MG63 (cell line): ENCODE measurements around the gene ZSCAN5A. TPM values are rescaled to one million over a fixed set of nuclear protein-coding genes. Genes with fewer than 3 reads are reported as not detected.
"Not testable (repeated sequence)": the region's sequence is repeated elsewhere in the genome, so short reads cannot be mapped to it uniquely, and the experiment has no call there.

Experiments
- DNase-seq: peaks from one replicate; pipeline ENCODE4 v3.0.0-alpha.2; 2020
- H3K27me3 ChIP-seq: fragments of 250-450 bp; sonication (Bioruptor Pico); 2 replicates; pipeline ENCODE4 v1.5.1; 2020; ENCODE audit warnings: mild to moderate bottlenecking, moderate library complexity
- H3K36me3 ChIP-seq: fragments of 250-450 bp; sonication (Bioruptor Pico); 2 replicates; pipeline ENCODE4 v1.5.1; 2020; ENCODE audit warnings: mild to moderate bottlenecking, moderate library complexity
- H3K4me3 ChIP-seq: fragments of 250-450 bp; sonication (Bioruptor Pico); 2 replicates; pipeline ENCODE4 v1.5.1; 2020; ENCODE audit warnings: mild to moderate bottlenecking, moderate library complexity
- H3K9me3 ChIP-seq: fragments of 250-450 bp; sonication (Bioruptor Pico); 2 replicates; pipeline ENCODE4 v1.5.1; 2020; ENCODE audit warnings: mild to moderate bottlenecking, moderate library complexity
- total RNA-seq: library from RNA; depleted of rRNA; stranded (reverse); fragments of >200 nt; shearing (Covaris generic); gene quantifications from 2 replicates; pipeline ENCODE4 v1.2.3, GENCODE V29; 2014; ENCODE audit warnings: low replicate concordance; rRNA removed

ZSCAN5A gene
- total RNA-seq, 1 experiment from 2014 or later: 5.7 TPM

GRCh38 chr19:56199687-56200086 is 115.0 kb downstream of the ZSCAN5A start:
- DNase-seq: no peak
- H3K4me3 ChIP-seq: no peak overlapping the region

DNA sequence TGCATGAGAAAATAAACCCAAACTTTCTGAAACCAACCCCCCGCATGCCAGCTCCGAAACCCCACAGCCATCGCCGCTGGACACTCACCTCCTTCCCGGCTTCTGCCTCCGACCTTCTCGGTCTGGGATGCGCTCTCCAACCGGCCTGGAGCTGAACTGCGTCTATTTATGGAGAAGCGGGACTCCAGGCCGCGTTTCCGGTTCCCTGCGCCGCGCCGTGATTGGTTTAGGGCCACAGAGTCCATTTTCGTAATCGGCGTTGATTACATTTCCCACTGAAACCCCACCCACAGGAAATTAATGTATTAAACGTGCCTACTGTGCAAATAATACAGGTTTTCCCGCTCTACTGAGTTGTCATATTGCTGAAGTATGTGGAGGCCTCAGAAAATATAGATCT is 117.0 kb downstream of the ZSCAN5A start, which contains the start of gene ZSCAN5B:
TSS of gene ZSCAN5B (minus strand) at position 138 of the 400 bp plus-strand sequence. CDS start 4,731 bp downstream, outside the sequence.
- not testable (repeated sequence) for H3K4me3 ChIP-seq, DNase-seq, H3K36me3 ChIP-seq, H3K9me3 ChIP-seq, H3K27me3 ChIP-seq

More at GRCh38 chr19:56199687-56200086, 115.0 kb downstream of the ZSCAN5A start:
- Histone ChIP-seq H3K27me3 (peaks cover 3% of the 10 kb centered on the region; the same call in 1 of the 2 replicates), H3K36me3 (no peaks in the 10 kb centered on the region), H3K9me3 (no peaks in the 10 kb centered on the region)

- Histone ChIP-seq H3K27me3 (no peaks in the 10 kb centered on the region), H3K9me3 (no peaks in the 10 kb centered on the region), H3K4me3 (no peak overlapping the region), H3K36me3 (no peaks in the 10 kb centered on the region)
- DNase-seq: no peak
Observed at GRCh38 chr19:56193981-56194640, 120.5 kb downstream of the ZSCAN5A start.

DNA sequence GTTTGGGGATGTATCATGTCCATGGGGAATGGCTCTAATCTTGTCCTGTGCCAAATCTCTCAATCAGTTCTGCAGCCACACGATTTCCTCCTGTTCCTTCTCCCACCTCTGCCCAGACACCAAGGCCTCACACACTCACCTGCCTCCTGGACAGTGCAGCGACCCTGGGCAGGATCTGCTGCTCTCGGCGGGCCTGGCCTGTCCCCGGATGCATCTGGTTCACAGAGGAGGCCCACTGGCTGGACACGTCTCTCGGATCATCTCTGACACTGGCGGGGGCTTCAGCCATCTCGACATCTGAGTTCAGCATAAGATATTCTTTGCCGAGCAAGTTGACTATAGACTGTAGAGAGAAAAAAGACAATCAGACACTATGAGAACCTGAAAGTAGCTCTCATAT is 122.9 kb downstream of the ZSCAN5A start:
- Histone ChIP-seq H3K27me3 (no peaks in the 10 kb centered on the region), H3K36me3 (no peaks in the 10 kb centered on the region), H3K9me3 (no peaks in the 10 kb centered on the region), H3K4me3 (no peak overlapping the region)
- DNase-seq: no peak

GRCh38 chr19:56191115-56191514 is 123.5 kb downstream of the ZSCAN5A start:
- Histone ChIP-seq H3K4me3 (no peak overlapping the region), H3K9me3 (no peaks in the 10 kb centered on the region), H3K27me3 (no peaks in the 10 kb centered on the region), H3K36me3 (no peaks in the 10 kb centered on the region)
- no peak for DNase-seq

DNA sequence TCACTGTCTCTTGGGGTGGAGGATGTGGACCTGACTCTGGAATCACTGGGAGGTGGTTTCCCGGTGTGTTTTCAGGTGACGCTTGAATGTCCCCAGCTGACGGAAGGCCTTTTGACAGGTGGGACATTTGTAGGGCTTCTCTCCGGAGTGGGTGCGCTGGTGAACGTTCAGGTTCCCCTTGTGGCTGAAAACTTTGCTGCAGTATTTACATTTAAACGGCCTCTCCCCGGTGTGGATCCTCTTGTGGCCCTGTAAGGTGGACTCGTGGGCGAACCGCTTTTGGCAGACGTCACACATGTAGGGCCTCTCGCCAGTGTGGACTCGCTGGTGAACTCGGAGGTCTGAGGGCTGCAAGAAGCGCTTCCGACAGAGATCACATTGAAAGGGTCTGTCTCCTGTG is 124.9 kb downstream of the ZSCAN5A start:
- H3K27me3 ChIP-seq: peaks cover 2% of the 10 kb centered on the region; the same call in 1 of the 2 replicates
- no peaks in the 10 kb centered on the region for H3K36me3 ChIP-seq
- no peak overlapping the region for H3K4me3 ChIP-seq
- H3K9me3 ChIP-seq: no peaks in the 10 kb centered on the region
- DNase-seq: no peak

- no peaks in the 10 kb centered on the region for H3K36me3 ChIP-seq
- peaks cover 2% of the 10 kb centered on the region; the same call in 1 of the 2 replicates for H3K27me3 ChIP-seq
- H3K4me3 ChIP-seq: no peak overlapping the region
- H3K9me3 ChIP-seq: no peaks in the 10 kb centered on the region
- DNase-seq: no peak
Observed at GRCh38 chr19:56177564-56178243, 136.9 kb downstream of the ZSCAN5A start.

DNA sequence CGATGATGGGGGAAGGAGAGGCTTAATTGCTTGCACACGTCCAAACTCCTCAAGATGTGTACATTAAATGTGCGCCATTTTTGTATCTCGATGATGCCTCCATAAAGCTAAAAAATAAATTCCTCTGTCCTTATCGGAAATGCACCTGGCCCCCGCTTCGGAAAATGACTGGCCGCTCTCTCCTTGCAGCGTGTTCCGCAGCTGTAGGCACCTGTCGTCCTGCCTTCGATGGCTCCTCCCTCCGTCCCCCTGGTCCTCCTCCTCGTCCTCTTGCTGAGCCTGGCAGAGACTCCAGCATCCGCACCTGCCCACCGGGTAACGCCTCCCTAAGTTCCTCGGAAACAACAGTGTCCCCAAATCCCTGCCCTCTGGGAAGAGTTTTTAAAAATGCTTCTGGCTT is 137.8 kb downstream of the ZSCAN5A start:
- H3K27me3 ChIP-seq: peaks cover 2% of the 10 kb centered on the region; the same call in 1 of the 2 replicates
- no peak overlapping the region for H3K4me3 ChIP-seq
- H3K36me3 ChIP-seq: no peaks in the 10 kb centered on the region
- no peaks in the 10 kb centered on the region for H3K9me3 ChIP-seq
- DNase-seq: no peak

GRCh38 chr19:56176310-56176709 is 138.3 kb downstream of the ZSCAN5A start:
- H3K27me3 ChIP-seq, H3K9me3 ChIP-seq, H3K4me3 ChIP-seq, H3K36me3 ChIP-seq, DNase-seq: not testable (repeated sequence)

DNA sequence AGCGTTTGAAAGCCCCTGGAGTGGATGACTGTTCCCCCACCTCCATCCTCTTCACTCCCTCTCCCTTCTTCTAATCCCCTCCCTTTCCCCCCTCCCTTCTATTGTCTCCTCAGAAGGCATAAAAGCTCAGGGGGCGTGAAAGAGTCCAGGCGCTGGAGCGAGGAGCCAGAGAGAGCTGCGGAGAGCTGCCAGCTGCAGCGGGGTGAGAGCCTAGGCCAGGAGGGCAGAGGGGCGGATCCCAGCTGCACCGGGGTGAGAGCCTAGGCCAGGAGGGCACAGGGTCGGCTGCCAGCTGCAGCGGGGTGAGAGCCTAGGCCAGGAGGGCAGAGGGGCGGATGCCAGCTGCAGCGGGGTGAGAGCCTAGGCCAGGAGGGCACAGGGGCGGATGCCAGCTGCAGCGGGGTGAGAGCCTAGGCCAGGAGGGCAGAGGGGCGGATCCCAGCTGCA is 138.8 kb downstream of the ZSCAN5A start, which contains the start of gene GALP:
TSS of gene GALP (plus strand) at position 148 of the 447 bp plus-strand sequence. CDS start 1,101 bp downstream, outside the sequence.
- not testable (repeated sequence) for DNase-seq, H3K4me3 ChIP-seq, H3K36me3 ChIP-seq, H3K27me3 ChIP-seq, H3K9me3 ChIP-seq

GRCh38 chr19:56174550-56174949 is 140.1 kb downstream of the ZSCAN5A start:
- no peak for DNase-seq
- Histone ChIP-seq H3K36me3 (no peaks in the 10 kb centered on the region), H3K27me3 (peaks cover 2% of the 10 kb centered on the region; the same call in 1 of the 2 replicates), H3K4me3 (no peak overlapping the region), H3K9me3 (no peaks in the 10 kb centered on the region)

- Histone ChIP-seq H3K4me3 (no peak overlapping the region), H3K9me3 (no peaks in the 10 kb centered on the region), H3K27me3 (peaks cover 2% of the 10 kb centered on the region; the same call in 1 of the 2 replicates), H3K36me3 (no peaks in the 10 kb centered on the region)
- no peak for DNase-seq
Observed at GRCh38 chr19:56174086-56174485, 140.6 kb downstream of the ZSCAN5A start.

Other genes with a start within 250 kb of the ZSCAN5A start
- gene ZNF787, start 193.5 kb downstream of the ZSCAN5A start, total RNA-seq: 31.8 and 103 TPM in 2 replicates
- 11.6 and 23.8 TPM in 2 replicates for gene ZNF444, start 173.6 kb downstream of the ZSCAN5A start, total RNA-seq
- gene GALP, start 138.8 kb downstream of the ZSCAN5A start, total RNA-seq: not detected in 2 replicates
- gene ZSCAN5B, start 117.1 kb downstream of the ZSCAN5A start, total RNA-seq: not detected in 2 replicates
- gene ZSCAN5C, start 112.6 kb downstream of the ZSCAN5A start, total RNA-seq: not detected in 2 replicates
- not detected in 2 replicates for gene EDDM13, start 42.1 kb downstream of the ZSCAN5A start, total RNA-seq
- gene ZNF582, start 78.7 kb upstream of the ZSCAN5A start, total RNA-seq: not detected in 2 replicates
- 4.7 and 9.6 TPM in 2 replicates for gene ZNF583, start 89.5 kb upstream of the ZSCAN5A start, total RNA-seq
- gene ZNF667, start 162.5 kb upstream of the ZSCAN5A start, total RNA-seq: not detected in 2 replicates
- gene ZNF471, start 193.0 kb upstream of the ZSCAN5A start, total RNA-seq: not detected in 2 replicates
- 1.8 and 8.4 TPM in 2 replicates for gene ZFP28, start 224.1 kb upstream of the ZSCAN5A start, total RNA-seq